ENCODE measurements around the gene FAAH. TPM values are rescaled to one million over a fixed set of nuclear protein-coding genes. Genes with fewer than 3 reads are reported as not detected.

FAAH gene
- total and polyA plus RNA-seq, 2 of the 13 experiments (the other 11 are each of a cell fraction or from before 2014, with no cell fraction given) = 5.4 to 11.0 TPM

DNA sequence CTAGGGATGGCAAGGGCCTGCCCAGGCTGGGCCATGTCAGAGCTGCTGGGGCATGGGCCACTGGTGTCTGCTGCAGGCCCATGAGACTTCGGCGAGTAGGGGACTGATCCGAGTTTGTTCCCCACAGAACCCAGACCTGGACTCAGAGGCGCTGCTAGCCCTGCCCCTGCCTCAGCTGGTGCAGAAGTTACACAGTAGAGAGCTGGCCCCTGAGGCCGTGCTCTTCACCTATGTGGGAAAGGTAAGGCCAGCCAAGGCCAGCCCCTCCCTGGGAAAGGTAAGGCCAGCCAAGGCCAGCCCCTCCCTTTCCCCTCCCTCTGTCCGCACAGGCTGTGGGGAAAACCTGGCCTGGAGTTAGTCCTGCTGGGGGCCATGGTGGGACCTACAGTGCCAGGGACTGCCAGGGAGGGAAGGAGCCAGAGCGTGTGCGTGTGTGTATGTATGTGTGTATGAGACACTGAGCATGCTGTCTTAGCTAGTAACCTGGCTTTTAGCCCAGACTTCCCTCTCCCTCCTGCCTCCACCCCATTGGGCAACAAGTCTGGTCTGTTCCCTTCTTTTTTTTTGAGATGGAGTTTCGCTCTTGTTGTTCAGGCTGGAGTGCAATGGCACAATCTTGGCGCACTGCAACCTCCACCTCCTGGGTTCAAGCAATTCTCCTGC is 8.0 kb downstream of the FAAH start (continued):
- TF ChIP-seq, protein P1, sequence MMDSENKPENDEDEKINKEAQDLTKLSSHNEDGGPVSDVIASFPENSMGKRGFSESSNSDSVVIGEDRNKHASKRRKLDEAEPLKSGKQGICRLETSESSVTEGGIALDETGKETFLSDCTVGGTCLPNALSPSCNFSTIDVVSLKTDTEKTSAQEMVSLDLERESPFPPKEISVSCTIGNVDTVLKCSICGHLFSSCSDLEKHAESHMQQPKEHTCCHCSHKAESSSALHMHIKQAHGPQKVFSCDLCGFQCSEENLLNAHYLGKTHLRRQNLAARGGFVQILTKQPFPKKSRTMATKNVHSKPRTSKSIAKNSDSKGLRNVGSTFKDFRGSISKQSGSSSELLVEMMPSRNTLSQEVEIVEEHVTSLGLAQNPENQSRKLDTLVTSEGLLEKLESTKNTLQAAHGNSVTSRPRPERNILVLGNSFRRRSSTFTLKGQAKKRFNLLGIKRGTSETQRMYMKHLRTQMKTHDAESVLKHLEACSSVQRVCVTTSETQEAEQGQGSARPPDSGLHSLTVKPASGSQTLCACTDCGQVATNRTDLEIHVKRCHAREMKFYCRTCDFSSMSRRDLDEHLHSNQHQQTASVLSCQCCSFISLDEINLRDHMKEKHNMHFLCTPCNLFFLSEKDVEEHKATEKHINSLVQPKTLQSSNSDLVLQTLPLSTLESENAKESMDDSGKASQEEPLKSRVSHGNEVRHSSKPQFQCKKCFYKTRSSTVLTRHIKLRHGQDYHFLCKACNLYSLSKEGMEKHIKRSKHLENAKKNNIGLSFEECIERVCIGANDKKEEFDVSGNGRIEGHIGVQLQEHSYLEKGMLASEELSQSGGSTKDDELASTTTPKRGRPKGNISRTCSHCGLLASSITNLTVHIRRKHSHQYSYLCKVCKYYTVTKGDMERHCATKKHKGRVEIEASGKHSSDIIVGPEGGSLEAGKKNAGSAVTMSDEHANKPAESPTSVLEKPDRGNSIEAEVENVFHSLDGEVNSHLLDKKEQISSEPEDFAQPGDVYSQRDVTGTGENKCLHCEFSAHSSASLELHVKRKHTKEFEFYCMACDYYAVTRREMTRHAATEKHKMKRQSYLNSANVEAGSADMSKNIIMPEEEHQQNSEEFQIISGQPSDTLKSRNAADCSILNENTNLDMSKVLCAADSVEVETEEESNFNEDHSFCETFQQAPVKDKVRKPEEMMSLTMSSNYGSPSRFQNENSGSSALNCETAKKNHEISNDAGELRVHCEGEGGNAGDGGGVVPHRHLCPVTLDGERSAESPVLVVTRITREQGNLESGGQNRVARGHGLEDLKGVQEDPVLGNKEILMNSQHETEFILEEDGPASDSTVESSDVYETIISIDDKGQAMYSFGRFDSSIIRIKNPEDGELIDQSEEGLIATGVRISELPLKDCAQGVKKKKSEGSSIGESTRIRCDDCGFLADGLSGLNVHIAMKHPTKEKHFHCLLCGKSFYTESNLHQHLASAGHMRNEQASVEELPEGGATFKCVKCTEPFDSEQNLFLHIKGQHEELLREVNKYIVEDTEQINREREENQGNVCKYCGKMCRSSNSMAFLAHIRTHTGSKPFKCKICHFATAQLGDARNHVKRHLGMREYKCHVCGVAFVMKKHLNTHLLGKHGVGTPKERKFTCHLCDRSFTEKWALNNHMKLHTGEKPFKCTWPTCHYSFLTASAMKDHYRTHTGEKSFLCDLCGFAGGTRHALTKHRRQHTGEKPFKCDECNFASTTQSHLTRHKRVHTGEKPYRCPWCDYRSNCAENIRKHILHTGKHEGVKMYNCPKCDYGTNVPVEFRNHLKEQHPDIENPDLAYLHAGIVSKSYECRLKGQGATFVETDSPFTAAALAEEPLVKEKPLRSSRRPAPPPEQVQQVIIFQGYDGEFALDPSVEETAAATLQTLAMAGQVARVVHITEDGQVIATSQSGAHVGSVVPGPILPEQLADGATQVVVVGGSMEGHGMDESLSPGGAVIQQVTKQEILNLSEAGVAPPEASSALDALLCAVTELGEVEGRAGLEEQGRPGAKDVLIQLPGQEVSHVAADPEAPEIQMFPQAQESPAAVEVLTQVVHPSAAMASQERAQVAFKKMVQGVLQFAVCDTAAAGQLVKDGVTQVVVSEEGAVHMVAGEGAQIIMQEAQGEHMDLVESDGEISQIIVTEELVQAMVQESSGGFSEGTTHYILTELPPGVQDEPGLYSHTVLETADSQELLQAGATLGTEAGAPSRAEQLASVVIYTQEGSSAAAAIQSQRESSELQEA (CRISPR knock-in tag; IDR thresholded peaks at IDR 0.05; ENCODE audit: not compliant biosample characterization) = no peak
- TF ChIP-seq, protein P2, sequence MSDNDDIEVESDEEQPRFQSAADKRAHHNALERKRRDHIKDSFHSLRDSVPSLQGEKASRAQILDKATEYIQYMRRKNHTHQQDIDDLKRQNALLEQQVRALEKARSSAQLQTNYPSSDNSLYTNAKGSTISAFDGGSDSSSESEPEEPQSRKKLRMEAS (IDR thresholded peaks at IDR 0.05) = peak; percentile 57; the same call in 1 of the 2 replicates
- TF ChIP-seq, protein P3, sequence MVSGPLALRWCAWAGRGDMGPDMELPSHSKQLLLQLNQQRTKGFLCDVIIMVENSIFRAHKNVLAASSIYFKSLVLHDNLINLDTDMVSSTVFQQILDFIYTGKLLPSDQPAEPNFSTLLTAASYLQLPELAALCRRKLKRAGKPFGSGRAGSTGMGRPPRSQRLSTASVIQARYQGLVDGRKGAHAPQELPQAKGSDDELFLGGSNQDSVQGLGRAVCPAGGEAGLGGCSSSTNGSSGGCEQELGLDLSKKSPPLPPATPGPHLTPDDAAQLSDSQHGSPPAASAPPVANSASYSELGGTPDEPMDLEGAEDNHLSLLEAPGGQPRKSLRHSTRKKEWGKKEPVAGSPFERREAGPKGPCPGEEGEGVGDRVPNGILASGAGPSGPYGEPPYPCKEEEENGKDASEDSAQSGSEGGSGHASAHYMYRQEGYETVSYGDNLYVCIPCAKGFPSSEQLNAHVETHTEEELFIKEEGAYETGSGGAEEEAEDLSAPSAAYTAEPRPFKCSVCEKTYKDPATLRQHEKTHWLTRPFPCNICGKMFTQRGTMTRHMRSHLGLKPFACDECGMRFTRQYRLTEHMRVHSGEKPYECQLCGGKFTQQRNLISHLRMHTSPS (CRISPR knock-in tag; IDR thresholded peaks at IDR 0.05; ENCODE audit: low read depth) = peak; percentile 64; the same call in 1 of the 2 replicates
- TF ChIP-seq, protein P4, sequence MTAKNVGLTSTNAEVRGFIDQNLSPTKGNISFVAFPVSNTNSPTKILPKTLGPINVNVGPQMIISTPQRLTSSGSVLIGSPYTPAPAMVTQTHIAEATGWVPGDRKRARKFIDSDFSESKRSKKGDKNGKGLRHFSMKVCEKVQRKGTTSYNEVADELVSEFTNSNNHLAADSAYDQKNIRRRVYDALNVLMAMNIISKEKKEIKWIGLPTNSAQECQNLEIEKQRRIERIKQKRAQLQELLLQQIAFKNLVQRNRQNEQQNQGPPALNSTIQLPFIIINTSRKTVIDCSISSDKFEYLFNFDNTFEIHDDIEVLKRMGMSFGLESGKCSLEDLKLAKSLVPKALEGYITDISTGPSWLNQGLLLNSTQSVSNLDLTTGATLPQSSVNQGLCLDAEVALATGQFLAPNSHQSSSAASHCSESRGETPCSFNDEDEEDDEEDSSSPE (CRISPR knock-in tag; IDR thresholded peaks at IDR 0.05) = peak; percentile 69
- TF ChIP-seq ZNF773 (CRISPR knock-in tag; IDR thresholded peaks at IDR 0.05; ENCODE audit: borderline replicate concordance) (no peak), NONO (IDR thresholded peaks at IDR 0.05) (no peak), NONO (CRISPR knock-in tag; conservative IDR thresholded peaks at IDR 0.05) (peak; percentile 72), MAZ (IDR thresholded peaks at IDR 0.05; ENCODE audit: borderline replicate concordance, low read depth, low read length) (peak; percentile 81; the same call in 1 of the 2 replicates), MAZ (CRISPR knock-in tag; IDR thresholded peaks at IDR 0.05; ENCODE audit: low read depth) (peak; percentile 93), TCF12 (IDR thresholded peaks at IDR 0.05) (no peak), TCF12 (CRISPR knock-in tag; IDR thresholded peaks at IDR 0.05) (no peak)
- TF ChIP-seq, protein P5, sequence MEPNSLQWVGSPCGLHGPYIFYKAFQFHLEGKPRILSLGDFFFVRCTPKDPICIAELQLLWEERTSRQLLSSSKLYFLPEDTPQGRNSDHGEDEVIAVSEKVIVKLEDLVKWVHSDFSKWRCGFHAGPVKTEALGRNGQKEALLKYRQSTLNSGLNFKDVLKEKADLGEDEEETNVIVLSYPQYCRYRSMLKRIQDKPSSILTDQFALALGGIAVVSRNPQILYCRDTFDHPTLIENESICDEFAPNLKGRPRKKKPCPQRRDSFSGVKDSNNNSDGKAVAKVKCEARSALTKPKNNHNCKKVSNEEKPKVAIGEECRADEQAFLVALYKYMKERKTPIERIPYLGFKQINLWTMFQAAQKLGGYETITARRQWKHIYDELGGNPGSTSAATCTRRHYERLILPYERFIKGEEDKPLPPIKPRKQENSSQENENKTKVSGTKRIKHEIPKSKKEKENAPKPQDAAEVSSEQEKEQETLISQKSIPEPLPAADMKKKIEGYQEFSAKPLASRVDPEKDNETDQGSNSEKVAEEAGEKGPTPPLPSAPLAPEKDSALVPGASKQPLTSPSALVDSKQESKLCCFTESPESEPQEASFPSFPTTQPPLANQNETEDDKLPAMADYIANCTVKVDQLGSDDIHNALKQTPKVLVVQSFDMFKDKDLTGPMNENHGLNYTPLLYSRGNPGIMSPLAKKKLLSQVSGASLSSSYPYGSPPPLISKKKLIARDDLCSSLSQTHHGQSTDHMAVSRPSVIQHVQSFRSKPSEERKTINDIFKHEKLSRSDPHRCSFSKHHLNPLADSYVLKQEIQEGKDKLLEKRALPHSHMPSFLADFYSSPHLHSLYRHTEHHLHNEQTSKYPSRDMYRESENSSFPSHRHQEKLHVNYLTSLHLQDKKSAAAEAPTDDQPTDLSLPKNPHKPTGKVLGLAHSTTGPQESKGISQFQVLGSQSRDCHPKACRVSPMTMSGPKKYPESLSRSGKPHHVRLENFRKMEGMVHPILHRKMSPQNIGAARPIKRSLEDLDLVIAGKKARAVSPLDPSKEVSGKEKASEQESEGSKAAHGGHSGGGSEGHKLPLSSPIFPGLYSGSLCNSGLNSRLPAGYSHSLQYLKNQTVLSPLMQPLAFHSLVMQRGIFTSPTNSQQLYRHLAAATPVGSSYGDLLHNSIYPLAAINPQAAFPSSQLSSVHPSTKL (CRISPR knock-in tag; IDR thresholded peaks at IDR 0.05) = 0 out of 2 replicates have a peak, but pooled peaks have one; percentile 36
